GM21619 (cell line): Measurements from ENCODE around the gene WIPI1.
A peak's percentile ranks its signal among the peaks of the same experiment; 100 is the strongest.
"Not testable (repeated sequence)": the region's sequence is repeated elsewhere in the genome, so short reads cannot be mapped to it uniquely, and the experiment has no call there.

ENCODE experiments used
- ATAC-seq: cut with Tn5 transposase; IDR thresholded peaks from one replicate; pipeline ENCODE4 v1.9.1; 2021; ENCODE audit not compliant: unreplicated experiment

WIPI1 gene

GRCh38 chr17:68418876-68419275 lies 38.4 kb downstream of the WIPI1 start:
- no peak for ATAC-seq

- ATAC-seq: no peak
These were observed 40.0 kb downstream of the WIPI1 start for GRCh38 chr17:68417317-68417716.

- not testable (repeated sequence) for ATAC-seq
These were observed 42.4 kb downstream of the WIPI1 start for GRCh38 chr17:68414901-68415300.

GRCh38 chr17:68413597-68414560 lies 43.4 kb downstream of the WIPI1 start:
- not testable (repeated sequence) for ATAC-seq

GRCh38 chr17:68407656-68408055 lies 49.6 kb downstream of the WIPI1 start:
- ATAC-seq: not testable (repeated sequence)

- ATAC-seq: not testable (repeated sequence)
These were observed 53.5 kb downstream of the WIPI1 start for GRCh38 chr17:68403837-68404236.

- no peak for ATAC-seq
These were observed 54.2 kb downstream of the WIPI1 start for GRCh38 chr17:68403122-68403521.

- ATAC-seq: no peak
These were observed 56.0 kb downstream of the WIPI1 start for GRCh38 chr17:68401288-68401687.

GRCh38 chr17:68400404-68400735 lies 56.9 kb downstream of the WIPI1 start:
- no peak for ATAC-seq

- no peak for ATAC-seq
These were observed 57.5 kb downstream of the WIPI1 start for GRCh38 chr17:68399638-68400403.

GRCh38 chr17:68398691-68399637 lies 58.3 kb downstream of the WIPI1 start:
- ATAC-seq: peak; percentile 82

GRCh38 chr17:68397108-68397536 lies 60.2 kb downstream of the WIPI1 start:
- no peak for ATAC-seq

GRCh38 chr17:68396226-68397107 lies 60.8 kb downstream of the WIPI1 start:
- no peak for ATAC-seq

- ATAC-seq: no peak
These were observed 62.5 kb downstream of the WIPI1 start for GRCh38 chr17:68394608-68395331.

GRCh38 chr17:68391561-68392268 lies 65.6 kb downstream of the WIPI1 start:
- no peak for ATAC-seq

GRCh38 chr17:68390888-68391545 lies 66.3 kb downstream of the WIPI1 start:
- no peak for ATAC-seq

- no peak for ATAC-seq
These were observed 68.3 kb downstream of the WIPI1 start for GRCh38 chr17:68389041-68389440.
